ENCODE measurements around the gene MYO5B. TPM values are rescaled to one million over a fixed set of nuclear protein-coding genes. Genes with fewer than 3 reads are reported as not detected.
"Not testable (repeated sequence)": the region's sequence is repeated elsewhere in the genome, so short reads cannot be mapped to it uniquely, and the experiment has no call there.

The MYO5B gene
- total RNA-seq (2014; rRNA removed; shearing (Covaris generic)): 10.9 and 12.4 TPM in 2 replicates

DNA sequence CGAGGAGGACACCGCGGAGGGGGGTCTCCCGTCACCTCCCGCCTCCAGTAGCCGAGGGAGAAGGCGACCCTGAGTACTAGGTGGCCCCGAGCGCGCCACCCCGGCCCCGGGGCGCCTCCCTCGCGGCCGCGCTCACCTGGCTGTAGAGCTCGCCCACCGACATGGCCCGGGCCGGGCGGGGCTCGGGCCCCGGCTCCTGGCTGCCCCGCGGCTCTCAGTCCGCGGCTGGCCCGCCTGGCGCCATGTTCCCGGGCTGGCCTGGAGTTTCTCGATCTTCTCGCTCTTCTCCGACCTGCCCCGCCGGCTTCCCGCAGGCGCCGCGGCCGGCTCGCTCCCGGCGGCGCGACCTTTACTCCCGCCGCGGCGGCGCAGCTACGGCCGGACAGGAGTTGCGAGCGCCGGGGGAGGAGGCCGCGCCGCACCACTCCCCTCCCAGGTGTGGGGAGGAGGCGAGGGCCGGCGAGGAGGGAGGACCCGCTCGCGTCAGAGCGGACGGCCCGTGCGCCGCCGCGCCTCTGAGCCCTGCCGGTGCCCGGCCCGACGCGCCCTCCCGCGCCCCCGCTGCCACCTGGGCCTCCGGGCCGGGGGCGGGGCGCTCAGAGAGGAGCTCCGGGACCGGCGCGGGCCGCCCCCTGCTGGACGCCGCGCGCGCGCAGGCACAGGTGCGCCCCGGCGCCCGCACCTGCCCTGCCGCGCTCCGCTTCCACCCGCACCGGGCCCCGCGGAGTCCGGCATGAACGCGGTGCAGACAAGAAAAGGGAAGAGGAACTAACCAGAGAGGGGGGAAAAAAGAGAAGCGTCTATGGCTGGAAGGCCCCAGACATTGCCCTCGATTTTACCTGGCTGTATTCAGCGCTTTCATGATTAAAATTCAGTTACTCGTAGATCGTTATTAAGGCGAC is at the start of gene MYO5B:
MYO5B (minus strand) TSS at position 517 of the 902 bp plus-strand sequence; CDS start at position 163, 354 bp downstream.
- no peak for DNase-seq (ENCODE audit: low spot score)

DNA sequence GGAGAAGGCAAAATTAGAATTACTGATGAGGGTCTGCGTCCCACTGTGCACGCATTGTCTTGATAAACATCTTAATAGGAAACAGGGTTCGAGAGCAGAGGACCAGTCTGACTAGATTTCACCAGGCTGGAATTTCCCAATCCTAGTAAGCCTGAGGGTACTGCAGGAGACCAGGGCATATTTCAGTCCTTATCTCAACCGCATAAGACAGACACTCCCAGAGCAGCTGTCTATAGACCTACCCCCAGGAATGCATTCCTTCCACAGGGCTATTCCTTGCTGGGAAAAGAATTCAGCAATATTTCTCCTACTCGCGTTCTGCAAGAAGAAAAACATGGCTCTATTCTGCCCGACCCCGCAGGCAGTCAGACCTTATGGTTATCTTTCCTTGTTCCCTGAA is 46.8 kb upstream of the MYO5B start:
- DNase-seq (ENCODE audit: low spot score): not testable (repeated sequence)

GRCh38 chr18:50240080-50240563 is 45.2 kb upstream of the MYO5B start:
- no peak for DNase-seq (ENCODE audit: low spot score)

GRCh38 chr18:50232419-50232818 is 37.5 kb upstream of the MYO5B start:
- no peak for DNase-seq (ENCODE audit: low spot score)

GRCh38 chr18:50231621-50232020 is 36.7 kb upstream of the MYO5B start:
- DNase-seq (ENCODE audit: low spot score): no peak

DNA sequence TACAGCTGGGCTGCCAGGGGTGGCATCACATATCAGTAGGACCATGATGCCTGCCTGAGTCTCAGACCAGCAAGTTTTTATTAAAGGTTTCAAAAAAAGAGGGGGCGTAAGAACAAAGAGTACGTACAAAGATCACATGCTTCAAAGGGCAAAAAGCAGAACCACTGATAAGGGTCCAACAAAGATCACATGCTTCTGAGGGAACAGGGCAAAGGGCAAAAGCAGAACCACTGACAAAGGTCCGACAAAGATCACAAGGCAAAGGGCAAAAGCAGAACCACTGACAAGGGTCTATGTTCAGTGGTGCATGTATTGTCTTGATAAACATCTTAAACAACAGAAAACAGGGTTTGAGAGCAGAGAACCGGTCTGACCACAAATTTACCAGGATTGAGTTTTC is 25.3 kb upstream of the MYO5B start:
- not testable (repeated sequence) for DNase-seq (ENCODE audit: low spot score)

DNA sequence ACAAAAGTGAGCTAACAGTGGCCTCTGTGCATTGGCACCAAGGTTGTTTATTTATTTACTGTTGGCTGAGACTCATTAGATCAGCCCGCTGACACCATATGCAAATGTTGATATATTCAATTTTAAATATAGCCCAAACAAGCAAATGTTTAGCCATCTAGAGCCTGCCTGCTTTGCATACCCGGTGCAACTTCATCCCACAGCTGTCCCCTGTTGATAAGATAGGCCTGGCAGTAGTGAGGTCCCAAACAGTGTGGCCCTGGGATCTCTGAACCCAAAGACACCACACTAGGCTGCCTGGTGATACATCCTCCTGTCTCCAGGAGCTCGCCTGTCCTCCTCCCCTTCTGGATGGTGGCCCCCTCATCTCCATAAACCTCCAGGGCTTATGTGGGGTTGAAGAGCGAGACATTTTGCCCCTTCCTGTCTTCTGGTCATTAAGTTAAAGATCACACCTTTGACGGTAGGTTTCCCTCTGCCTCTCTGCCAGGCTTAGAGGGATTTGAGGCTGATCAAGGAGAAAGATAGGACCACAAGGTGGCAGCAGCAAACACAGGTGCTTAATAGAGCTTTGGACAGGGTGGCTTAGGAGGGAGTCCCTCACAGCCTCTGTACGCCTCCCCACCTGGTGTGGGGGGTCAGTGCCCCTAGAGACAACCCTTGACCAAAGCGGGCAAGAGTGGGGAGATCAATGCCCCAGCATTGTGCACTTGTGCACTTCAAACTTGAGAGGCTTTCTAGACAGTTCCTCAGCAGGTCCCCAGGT is 23.7 kb upstream of the MYO5B start:
- DNase-seq (ENCODE audit: low spot score): no peak

DNA sequence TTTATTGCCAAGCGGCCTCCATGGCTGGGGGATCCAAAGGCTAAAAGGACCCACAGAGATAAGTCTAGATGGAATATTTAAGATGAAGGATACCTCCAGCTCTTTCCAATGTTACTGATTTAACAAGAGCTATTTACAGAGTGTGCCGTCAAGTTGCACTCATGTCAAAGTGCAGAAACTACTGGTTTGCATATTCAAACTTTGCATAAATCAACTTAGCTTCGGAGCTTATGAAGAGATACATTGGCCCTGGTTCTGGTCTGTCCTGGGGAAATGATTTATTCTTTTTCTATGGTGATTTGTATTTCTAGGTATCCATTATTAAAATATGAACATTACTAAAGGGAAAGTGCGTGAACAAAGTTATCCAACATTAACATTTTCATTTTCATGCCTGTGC is 14.4 kb upstream of the MYO5B start:
- DNase-seq (ENCODE audit: low spot score): no peak

- no peak for DNase-seq (ENCODE audit: low spot score)
Observed at GRCh38 chr18:50207722-50208121, 12.8 kb upstream of the MYO5B start.

DNA sequence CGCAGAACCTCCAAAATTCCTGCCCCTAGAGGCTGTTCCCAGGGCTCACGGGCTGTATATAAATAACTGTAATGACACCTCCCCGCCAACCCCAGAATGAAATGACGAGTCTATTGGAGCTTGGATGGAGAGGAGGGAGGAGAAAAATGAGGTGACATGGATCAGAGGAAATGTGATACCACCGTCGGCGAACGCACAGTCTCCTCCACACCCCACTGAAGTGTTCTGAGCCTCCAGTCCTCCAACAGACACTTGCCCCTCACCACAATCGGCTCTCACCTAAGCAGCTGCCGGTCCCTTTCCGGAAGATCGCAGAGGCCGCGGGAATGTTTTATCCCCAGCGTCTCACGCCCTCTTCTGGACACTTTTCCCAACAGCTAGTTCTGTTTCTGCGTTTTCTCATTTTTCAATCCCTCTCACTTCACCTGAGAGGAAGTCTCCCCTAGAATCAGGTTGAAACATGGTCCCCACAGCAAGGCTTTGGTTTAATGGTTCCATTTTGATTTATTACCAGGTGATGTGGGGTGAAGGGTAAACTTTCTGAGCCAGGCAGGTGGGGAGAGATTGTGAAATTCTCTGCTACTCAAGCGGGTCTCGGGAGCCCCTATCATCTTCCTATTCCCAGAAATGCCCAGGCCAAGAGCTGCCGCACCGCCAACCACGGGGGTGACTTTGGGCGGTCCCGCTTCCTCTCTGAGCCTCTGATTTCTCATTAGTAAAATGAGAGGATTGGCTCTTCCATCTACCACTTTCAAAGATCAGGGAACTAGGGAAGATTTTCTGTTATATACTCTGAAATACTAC is 9.1 kb upstream of the MYO5B start:
- DNase-seq (ENCODE audit: low spot score): peak; percentile 32

GRCh38 chr18:50201476-50202018 is 6.6 kb upstream of the MYO5B start:
- no peak for DNase-seq (ENCODE audit: low spot score)

- no peak for DNase-seq (ENCODE audit: low spot score)
Observed at GRCh38 chr18:50199921-50200320, 5.0 kb upstream of the MYO5B start.

GRCh38 chr18:50199346-50199855 is 4.5 kb upstream of the MYO5B start:
- DNase-seq (ENCODE audit: low spot score): no peak

DNA sequence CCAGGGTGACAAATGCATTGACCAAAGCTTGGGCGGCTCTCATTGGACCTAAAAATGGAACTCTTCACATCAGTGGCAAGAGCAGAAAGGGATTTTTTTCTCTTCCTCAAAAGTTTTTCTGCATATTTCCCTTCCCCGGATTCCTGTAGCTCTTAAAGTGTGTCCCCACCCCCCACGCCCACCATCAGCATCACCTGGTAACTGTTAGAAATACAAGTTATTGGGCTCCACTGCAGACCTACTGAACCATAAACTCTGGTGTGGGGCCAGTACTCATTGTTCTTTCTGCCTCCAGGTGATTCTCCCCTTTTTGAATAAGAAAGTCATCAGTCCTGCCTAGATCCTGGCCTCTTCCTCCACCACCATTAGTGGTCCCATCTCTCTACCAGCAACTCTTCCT is 1.3 kb upstream of the MYO5B start:
- no peak for DNase-seq (ENCODE audit: low spot score)

DNA sequence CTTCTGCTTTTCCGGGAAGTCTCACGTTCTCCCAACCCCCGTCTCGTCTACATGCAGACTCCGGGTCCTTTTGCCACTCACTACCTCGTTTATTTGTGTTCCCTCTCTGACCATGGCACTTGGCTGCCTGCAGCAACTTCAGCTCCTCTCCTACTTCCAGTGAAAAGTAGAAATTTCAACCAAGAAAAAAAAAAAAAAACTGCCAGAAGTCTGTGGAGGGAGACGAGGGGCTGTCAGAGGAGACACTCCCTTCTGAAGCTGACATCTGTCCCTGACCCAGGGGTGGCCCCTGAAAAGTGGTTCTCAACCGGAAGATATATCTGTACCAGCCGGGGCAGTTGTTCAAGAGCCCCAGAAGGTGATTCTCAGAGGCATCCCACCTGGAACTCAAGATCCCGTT is 742 bp upstream of the MYO5B start:
- no peak for DNase-seq (ENCODE audit: low spot score)

- DNase-seq (ENCODE audit: low spot score): no peak
Observed at GRCh38 chr18:50193796-50194630, 934 bp downstream of the MYO5B start.

DNA sequence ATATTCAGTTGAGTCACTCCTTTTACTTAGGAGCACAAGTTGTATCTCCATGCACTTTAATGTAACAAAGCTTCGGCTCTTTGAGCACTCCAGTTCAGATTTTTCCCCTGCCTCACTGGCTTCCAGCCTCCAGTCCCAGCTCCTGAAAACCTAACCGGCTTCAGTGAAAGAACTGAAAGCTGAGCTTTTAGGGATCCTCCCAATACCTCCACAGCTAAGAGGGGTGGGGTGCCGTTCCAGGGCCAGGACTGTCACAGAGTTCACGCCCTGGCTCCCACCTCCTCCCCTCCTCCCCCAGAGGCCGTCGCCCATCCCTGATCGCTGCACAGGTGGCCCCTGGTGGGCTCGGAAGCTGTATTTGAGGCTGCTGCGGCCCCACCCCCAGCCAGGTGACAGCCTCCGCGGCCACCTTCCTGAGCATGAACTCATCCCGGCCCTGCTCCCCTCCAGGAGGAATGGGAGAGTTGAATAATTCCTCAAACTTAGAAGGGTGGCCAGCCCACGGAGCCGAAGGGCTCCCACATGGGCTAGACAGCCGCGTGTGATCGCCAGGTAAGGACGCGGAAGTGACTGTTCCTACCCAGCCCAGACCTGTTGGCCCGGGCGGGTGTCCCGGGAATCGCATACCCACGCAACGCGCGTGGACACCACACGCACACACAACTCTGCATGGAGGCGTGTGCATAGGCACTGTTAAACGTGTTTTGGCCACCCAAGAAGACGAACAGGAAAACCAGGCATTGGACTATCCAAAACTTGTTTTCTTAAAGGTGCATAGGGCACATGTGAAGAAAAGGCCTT is 1.8 kb downstream of the MYO5B start:
- no peak for DNase-seq (ENCODE audit: low spot score)

DNA sequence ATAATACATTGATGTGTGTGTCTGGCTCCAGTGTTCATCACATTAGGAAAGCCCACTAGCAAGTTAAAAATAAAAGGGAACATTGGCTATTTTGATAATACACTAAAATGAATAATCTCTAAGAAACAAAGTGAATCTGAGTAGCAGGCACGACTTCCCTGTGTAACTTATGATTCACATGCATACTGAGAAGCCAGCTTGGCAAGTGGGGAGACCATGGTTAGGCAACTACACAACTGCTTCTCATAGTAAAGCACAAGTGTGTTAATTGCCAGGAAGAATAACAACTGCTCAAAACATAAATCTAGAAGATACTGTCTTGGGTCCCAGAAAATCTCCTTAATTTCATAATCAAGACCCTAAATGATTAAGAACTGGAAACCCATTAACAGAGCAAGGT is 4.0 kb downstream of the MYO5B start:
- DNase-seq (ENCODE audit: low spot score): no peak

DNA sequence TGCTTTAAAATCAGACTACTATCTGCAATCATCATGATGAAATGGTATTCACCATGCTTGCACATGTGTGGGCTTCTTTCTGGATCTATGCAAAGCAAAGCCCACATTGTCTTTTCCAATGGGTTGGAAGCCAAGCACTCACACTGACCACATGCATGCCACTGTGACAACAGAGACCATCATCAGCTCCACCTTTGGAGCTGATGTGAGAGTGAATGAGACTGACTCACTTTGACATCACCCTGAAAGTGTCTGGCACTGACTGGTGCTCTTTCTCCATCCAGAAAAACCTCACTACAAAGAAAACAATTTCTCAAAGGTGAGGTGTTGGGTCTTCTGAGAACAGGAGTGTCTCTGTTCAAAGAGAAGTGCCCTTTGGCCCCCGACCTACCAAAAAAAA is 4.7 kb downstream of the MYO5B start:
- DNase-seq (ENCODE audit: low spot score): no peak

DNA sequence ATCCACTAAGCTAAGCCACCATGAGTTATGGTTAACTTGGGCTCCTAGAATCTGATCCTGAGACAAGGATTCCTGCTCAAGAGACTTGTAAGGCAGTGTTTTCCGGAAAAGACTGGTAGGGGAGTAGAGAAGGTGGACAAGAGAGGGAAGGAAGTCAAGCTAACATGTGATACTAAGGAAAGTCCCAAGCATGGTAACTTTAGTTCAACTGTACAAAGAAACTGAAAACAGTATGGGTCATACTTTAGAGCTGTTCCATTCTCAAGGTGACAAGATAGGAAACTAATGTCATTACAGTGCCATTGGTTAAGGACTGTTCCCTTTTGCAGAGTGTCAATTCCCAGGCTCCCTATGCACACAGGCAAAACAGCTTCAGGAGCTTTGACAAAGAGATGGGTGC is 5.8 kb downstream of the MYO5B start:
- no peak for DNase-seq (ENCODE audit: low spot score)
